ACHN (cell line): ENCODE results near the gene CTU2.
"Not testable (repeated sequence)": the region's sequence is repeated elsewhere in the genome, so short reads cannot be mapped to it uniquely, and the experiment has no call there.

ENCODE experiments used
- DNase-seq: peaks from one replicate; pipeline ENCODE4 v3.0.0-alpha.2; 2015
- in situ Hi-C: cut with HindIII; loops from 2 replicates; pipeline ENCODE4 v1.10.0; 2017; ENCODE audit warnings: low sequenced_read_pairs, low pct_ligation_motif_present, low pct_unique_long_range_greater_than_20kb

CTU2 gene

GRCh38 chr16:88706229-88706964 lies at the start of gene CTU2, which contains the start of gene RNF166:
Gene CTU2, plus strand, starts transcription at chr16:88706503. Its CDS starts 28 bp downstream, at chr16:88706531.
Gene RNF166, minus strand, starts transcription at chr16:88706408. Its CDS starts 83 bp downstream, at chr16:88706325.
- in situ Hi-C loops, result no loop called here

GRCh38 chr16:88657371-88657770 lies 48.9 kb upstream of the CTU2 start:
- in situ Hi-C loops, result no loop called here

More at GRCh38 chr16:88706229-88706964, at the start of gene CTU2, which contains the start of gene RNF166:
- DNase-seq, result peak; percentile 91

DNA sequence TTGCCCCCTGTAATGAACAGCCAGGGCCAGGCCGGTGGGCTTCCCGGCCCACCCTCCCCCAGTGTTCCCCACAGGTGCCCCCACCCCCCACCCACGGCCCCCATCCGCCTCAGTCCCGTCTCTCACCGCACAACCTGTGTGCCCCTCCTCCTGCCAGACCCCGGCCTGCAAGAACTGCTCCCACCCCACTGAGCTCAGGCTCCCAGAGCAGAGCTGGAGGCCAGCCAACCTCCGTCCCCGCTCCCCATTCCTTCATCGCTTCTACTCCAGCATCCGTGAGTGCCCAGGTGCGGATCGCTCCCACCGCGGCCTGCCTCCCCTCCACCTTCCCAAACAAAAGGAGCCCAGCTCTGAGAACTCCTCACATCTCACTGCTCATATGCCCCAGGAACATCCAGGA lies 47.6 kb upstream of the CTU2 start:
- DNase-seq, result no peak
- in situ Hi-C loops, result no loop called here

More at GRCh38 chr16:88657371-88657770, 48.9 kb upstream of the CTU2 start:
- no peak for DNase-seq

DNA sequence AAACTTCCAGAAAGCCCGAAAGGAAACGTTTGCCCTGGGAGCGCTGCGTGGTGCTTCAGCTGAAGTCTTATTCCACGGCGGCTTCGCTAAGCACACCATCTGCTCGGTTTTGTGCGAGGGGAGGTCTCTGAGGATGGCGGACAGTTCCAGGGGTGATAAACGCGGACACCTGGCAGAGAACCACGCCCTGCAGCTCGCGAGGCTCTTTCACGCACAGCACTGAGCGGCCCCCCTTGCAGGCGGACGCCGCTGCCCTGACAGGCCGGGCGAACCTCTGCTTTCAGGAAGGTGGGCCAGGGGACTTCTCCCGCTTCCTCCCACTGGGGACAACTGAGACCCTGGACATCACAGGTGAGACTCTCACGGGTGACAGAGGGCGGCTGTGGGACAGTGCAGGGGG lies 47.1 kb upstream of the CTU2 start:
- DNase-seq, result no peak

GRCh38 chr16:88661468-88661867 lies 44.8 kb upstream of the CTU2 start:
- DNase-seq, result no peak
- in situ Hi-C loops, result no loop called here

More for the DNA sequence above, 47.1 kb upstream of the CTU2 start:
- in situ Hi-C loops, result no loop called here

GRCh38 chr16:88662222-88662842 lies 44.0 kb upstream of the CTU2 start:
- in situ Hi-C loops, result no loop called here
- no peak for DNase-seq

- in situ Hi-C loops, result no loop called here
- peak; percentile 99 for DNase-seq
Observed at GRCh38 chr16:88662843-88663606, 43.3 kb upstream of the CTU2 start, which contains the start of gene MVD. Gene MVD, minus strand, starts transcription at chr16:88663091. Its CDS starts 11 bp downstream, at chr16:88663080.

DNA sequence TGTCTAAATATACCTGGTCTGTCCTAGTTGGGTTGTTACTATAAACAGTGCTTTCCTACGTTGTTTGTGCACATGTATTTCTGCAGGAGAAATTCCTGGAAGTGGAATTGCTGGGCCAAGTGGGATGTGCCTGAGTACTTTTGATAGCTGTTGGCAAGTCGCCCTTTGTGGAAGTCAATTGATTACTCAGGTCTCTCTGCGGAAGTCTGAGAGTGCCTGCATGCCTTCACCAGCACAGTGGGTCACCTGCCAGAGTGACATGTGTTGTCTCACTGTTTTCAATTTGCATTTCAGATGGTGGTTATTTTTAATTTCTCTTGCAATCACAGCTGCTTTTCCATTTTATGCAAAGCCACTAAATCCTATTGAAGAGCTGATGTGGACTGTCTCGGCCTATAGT lies 41.2 kb upstream of the CTU2 start:
- no peak for DNase-seq
- in situ Hi-C loops, result no loop called here

GRCh38 chr16:88665570-88665969 lies 40.7 kb upstream of the CTU2 start:
- DNase-seq, result no peak
- in situ Hi-C loops, result no loop called here

DNA sequence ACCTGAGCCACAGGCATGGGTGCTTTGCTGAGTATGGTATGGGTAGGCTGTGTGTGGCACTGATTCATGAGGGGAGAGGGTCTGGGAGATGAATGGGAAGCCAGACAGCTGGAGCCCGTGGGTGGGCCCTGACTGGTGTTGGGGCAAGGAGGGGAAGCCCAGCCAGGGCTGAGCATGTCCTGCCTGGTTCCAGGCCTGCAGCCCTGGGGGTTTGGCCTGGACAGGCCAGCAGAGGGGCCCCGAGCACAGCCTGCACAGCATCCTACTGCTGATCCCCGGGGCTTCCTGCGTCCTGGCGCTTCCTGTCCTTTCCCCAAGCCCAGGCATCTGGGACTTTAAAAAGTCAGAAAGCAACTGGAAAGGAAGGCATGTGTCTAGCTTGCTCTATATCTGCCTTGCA lies 38.8 kb upstream of the CTU2 start:
- in situ Hi-C loops, result no loop called here
- DNase-seq, result no peak

DNA sequence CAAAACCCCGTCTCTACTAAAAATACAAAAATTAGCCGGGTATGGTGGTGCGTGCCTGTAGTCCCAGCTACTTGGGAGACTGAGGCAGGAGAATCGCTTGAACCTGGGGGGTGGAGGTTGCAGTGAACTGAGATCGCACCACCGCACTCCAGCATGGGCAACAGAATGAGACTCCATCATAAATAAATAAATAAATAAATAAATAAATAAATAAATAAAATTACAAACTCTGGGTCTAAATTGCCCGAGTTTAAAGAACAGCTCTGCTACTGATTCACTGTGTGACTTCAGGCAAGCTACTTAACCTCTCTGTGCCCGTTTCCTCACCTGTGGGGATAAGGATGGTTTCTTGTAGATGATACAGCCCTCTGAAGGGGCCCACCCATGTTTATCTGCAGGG lies 36.8 kb upstream of the CTU2 start:
- DNase-seq, in situ Hi-C loops: not testable (repeated sequence)

DNA sequence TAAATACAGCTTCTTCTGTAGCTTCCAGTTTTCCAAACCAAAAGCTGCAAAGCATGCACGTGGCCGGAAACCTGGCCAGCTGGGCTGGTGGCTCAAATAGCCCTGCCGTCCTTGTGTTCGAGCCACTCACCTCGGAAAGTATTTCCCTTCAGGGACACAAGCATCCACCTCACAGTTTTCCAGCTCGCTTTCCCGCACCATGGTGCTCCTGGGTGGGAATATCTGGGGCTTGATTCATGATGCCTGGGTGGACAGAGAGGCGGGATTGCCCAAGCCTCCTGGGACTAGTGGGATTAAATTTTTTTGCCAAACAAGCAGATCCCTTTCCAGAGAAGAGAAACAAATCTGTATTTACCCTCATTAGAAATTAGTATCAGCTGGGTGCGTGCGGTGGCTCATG lies 36.3 kb upstream of the CTU2 start:
- in situ Hi-C loops, result loop anchor here (10.0 kb wide), 1 partner anchor 115 kb away; the partner anchor contains the start of gene PIEZO1
- no peak for DNase-seq

DNA sequence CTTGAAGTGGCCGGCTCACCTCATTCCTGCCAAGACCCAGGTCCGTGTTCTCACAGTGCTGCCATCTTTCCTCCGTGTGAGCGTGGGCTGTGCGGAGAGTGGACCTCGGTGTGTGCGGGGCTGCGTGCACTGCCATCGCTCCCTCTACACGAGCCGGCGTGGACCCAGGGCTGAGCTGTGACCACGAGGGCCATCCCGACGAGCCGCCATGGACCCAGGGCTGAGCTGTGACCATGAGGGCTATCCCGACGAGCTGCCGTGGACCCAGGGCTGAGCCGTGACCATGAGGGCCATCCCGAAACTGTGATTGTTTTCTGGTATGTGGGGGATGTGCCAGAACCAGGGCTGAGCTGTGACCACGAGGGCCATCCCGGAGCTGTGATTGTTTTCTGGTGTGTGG lies 34.5 kb upstream of the CTU2 start:
- no peak for DNase-seq
- in situ Hi-C loops, result loop anchor here (10.0 kb wide), 1 partner anchor 113 kb away; the partner anchor contains the start of gene PIEZO1

- in situ Hi-C loops, result loop anchor here (10.0 kb wide), 1 partner anchor 112 kb away; the partner anchor contains the start of gene PIEZO1
- peak; percentile 41 for DNase-seq
Observed at GRCh38 chr16:88672776-88673175, 33.5 kb upstream of the CTU2 start.

DNA sequence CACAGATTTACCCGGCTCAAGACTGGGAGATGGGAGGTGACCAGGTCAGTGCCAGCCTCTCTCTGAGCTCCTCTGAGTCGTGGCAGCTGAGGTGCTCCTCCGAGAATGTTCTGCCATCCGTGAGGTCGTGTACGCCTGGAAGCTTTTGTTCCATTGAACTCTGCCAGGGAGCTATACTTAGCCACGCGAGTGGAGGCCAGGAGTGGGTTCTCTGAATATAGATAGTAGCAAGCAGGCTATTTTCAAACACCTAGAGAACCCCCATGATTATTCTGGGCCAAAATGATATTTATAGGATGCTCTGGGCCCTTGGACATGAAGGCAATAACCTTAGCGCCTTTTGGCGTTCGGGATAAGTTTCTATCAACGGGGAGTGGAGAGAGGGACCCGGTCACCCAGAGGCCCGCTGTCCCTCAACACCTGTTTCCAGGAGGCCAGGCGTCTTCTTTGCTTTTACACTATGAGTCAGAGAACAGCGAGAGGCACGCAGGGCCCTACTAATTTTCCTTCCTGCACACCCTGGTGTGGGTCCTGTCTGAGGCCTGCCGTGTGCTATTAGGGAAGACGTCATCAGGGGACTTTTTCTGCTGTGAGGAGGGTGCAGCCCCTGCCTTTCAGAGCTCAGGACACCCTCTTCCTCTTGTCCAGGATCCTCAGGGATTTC lies 32.5 kb upstream of the CTU2 start:
- in situ Hi-C loops, result loop anchor here (10.0 kb wide), 1 partner anchor 111 kb away; the partner anchor contains the start of gene PIEZO1
- no peak for DNase-seq

- no peak for DNase-seq
- in situ Hi-C loops, result loop anchor here (10.0 kb wide), 1 partner anchor 108 kb away; the partner anchor contains the start of gene PIEZO1
Observed at GRCh38 chr16:88676502-88677242, 29.6 kb upstream of the CTU2 start.

DNA sequence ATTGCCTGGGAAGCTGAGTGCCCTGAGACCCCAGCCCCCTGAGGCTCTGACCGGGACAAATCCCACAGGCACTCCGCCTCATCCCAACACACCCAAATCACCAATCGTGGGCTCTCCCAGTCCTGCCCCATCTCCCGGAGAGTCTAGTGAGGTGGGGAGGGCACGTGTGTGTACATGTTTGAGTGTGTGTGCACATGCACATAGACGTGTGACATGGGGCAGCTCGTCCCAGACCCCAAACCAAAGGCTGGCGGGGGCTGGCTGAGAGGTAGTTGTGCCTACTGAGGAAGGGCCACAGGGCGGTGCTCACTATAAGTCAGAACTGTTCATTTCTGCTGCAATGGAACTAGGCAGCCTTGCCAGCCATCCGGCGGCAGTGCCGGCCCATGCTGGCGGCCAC lies 28.6 kb upstream of the CTU2 start:
- no peak for DNase-seq
- in situ Hi-C loops, result loop anchor here (10.0 kb wide), 1 partner anchor 107 kb away; the partner anchor contains the start of gene PIEZO1
